Ectodermal cell (in vitro differentiated cells): ENCODE results near the gene FCHSD2.

Experiments
- H3K27ac ChIP-seq: 2 replicates; pipeline ENCODE4 v1.7.0; 2013; ENCODE audit warnings: mild to moderate bottlenecking, low read depth, low read length; ENCODE audit not compliant: insufficient read depth, poor library complexity, severe bottlenecking
- H3K27me3 ChIP-seq: 2 replicates; pipeline ENCODE4 v1.7.0; 2013; ENCODE audit warnings: mild to moderate bottlenecking, low read length; ENCODE audit not compliant: insufficient read depth, control insufficient read depth, poor library complexity, severe bottlenecking
- H3K36me3 ChIP-seq: one replicate; pipeline ENCODE4 v1.7.0; 2013; ENCODE audit warnings: low read length; ENCODE audit not compliant: control insufficient read depth, insufficient read depth
- H3K4me1 ChIP-seq: one replicate; pipeline ENCODE4 v1.7.0; 2013; ENCODE audit warnings: low read length; ENCODE audit not compliant: control insufficient read depth, insufficient read depth
- H3K4me3 ChIP-seq: 2 replicates; pipeline ENCODE4 v1.7.0; 2013; ENCODE audit warnings: low read depth, low read length, control low read depth; ENCODE audit not compliant: insufficient read depth
- H3K9me3 ChIP-seq: 2 replicates; pipeline ENCODE4 v1.7.0; 2013; ENCODE audit warnings: mild to moderate bottlenecking, low read length, moderate library complexity; ENCODE audit not compliant: control insufficient read depth
- WGBS, 2 experiments: methylation state at CpG; one replicate each; pipeline ENCODE4 v1.1.7; 2013; ENCODE audit warnings: missing lambda C conversion rate in 2 of 2; 5-methylcytosine and 5-hydroxymethylcytosine counted together

Gene FCHSD2

DNA sequence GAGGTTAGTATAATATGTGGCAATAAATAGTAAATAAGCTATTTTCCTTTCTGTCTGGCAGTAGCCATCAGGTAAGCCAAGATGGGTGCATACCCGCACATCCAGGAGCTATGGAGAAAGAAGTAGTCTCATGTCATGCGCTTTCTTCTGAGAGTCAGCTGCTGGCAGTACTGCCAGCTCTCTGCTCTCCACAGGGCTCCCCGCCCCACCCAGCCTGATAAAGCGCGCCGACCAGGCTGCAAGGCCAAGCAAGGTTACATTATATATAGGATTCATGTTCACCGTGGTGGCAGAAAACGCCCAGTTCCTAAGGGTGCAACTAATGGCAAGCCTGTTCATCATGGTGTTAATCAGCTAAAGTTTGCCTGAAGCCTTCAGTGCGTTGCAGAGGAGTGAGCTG lies 201.7 kb downstream of the FCHSD2 start:
- Histone ChIP-seq H3K27me3 (no peaks in the 10 kb centered on the region), H3K4me3 (no peak overlapping the region), H3K9me3 (no peaks in the 10 kb centered on the region), H3K4me1 (no peaks in the 10 kb centered on the region), H3K36me3 (no peaks in the 10 kb centered on the region), H3K27ac (no peak overlapping the region)
- WGBS, 2 experiments = 96% methylated on average over 9 of the region's 9 CpGs

GRCh38 chr11:72939031-72939430 lies 203.1 kb downstream of the FCHSD2 start:
- 94 to 100% methylated on average over 1 to 2 of the region's 2 CpGs for WGBS, 2 experiments
- H3K4me3 ChIP-seq = no peak overlapping the region
- no peaks in the 10 kb centered on the region for H3K27me3 ChIP-seq
- no peaks in the 10 kb centered on the region for H3K4me1 ChIP-seq
- no peaks in the 10 kb centered on the region for H3K9me3 ChIP-seq
- no peaks in the 10 kb centered on the region for H3K36me3 ChIP-seq
- H3K27ac ChIP-seq = no peak overlapping the region

- Histone ChIP-seq H3K27ac (no peak overlapping the region), H3K27me3 (no peaks in the 10 kb centered on the region), H3K9me3 (no peaks in the 10 kb centered on the region), H3K36me3 (no peaks in the 10 kb centered on the region), H3K4me3 (no peak overlapping the region), H3K4me1 (no peaks in the 10 kb centered on the region)
- WGBS, 2 experiments = 92 to 97% methylated on average over 4 of the region's 4 CpGs
Observed at GRCh38 chr11:72937439-72937838, 204.7 kb downstream of the FCHSD2 start.

GRCh38 chr11:72935700-72936099 lies 206.4 kb downstream of the FCHSD2 start:
- H3K27me3 ChIP-seq = no peaks in the 10 kb centered on the region
- H3K9me3 ChIP-seq = no peaks in the 10 kb centered on the region
- no peak overlapping the region for H3K4me3 ChIP-seq
- no peaks in the 10 kb centered on the region for H3K36me3 ChIP-seq
- H3K4me1 ChIP-seq = no peaks in the 10 kb centered on the region
- H3K27ac ChIP-seq = no peak overlapping the region

- no peaks in the 10 kb centered on the region for H3K9me3 ChIP-seq
- H3K36me3 ChIP-seq = no peaks in the 10 kb centered on the region
- no peak overlapping the region for H3K27ac ChIP-seq
- no peaks in the 10 kb centered on the region for H3K4me1 ChIP-seq
- H3K4me3 ChIP-seq = no peak overlapping the region
- 93 to 97% methylated on average over 1 of the region's 1 CpG for WGBS, 2 experiments
- no peaks in the 10 kb centered on the region for H3K27me3 ChIP-seq
Observed at GRCh38 chr11:72932132-72932570, 210.0 kb downstream of the FCHSD2 start.

DNA sequence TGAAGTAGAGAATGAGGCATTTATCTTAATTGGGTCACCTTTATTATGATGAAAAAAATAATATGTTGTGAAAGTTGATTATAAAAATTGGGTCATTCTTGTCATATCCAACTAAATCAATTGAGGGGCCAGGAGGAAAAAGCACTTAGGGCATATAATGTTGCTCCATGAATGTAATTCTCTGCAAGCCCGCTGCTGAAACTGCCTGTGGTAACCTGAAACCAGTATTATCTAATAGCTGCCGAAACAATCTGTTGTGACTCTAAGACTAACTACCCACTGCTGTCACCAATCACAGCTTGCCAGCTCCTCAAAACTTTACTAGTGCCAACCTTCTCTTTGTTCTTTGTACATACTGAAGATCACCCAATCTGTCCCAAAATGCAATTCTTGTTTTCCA lies 212.1 kb downstream of the FCHSD2 start:
- Histone ChIP-seq H3K36me3 (no peaks in the 10 kb centered on the region), H3K27ac (no peak overlapping the region), H3K27me3 (no peaks in the 10 kb centered on the region), H3K4me1 (no peaks in the 10 kb centered on the region), H3K4me3 (no peak overlapping the region), H3K9me3 (no peaks in the 10 kb centered on the region)
- 36 to 37% methylated on average over 2 of the region's 2 CpGs for WGBS, 2 experiments

- Histone ChIP-seq H3K4me3 (no peak overlapping the region), H3K4me1 (no peaks in the 10 kb centered on the region), H3K27me3 (no peaks in the 10 kb centered on the region), H3K36me3 (no peaks in the 10 kb centered on the region), H3K27ac (no peak overlapping the region), H3K9me3 (no peaks in the 10 kb centered on the region)
- 91 to 96% methylated on average over 1 of the region's 1 CpG for WGBS, 2 experiments
Observed at GRCh38 chr11:72929256-72929655, 212.9 kb downstream of the FCHSD2 start.

- no peak overlapping the region for H3K4me3 ChIP-seq
- H3K27me3 ChIP-seq = no peaks in the 10 kb centered on the region
Observed at GRCh38 chr11:72927380-72927779, 214.7 kb downstream of the FCHSD2 start.

DNA sequence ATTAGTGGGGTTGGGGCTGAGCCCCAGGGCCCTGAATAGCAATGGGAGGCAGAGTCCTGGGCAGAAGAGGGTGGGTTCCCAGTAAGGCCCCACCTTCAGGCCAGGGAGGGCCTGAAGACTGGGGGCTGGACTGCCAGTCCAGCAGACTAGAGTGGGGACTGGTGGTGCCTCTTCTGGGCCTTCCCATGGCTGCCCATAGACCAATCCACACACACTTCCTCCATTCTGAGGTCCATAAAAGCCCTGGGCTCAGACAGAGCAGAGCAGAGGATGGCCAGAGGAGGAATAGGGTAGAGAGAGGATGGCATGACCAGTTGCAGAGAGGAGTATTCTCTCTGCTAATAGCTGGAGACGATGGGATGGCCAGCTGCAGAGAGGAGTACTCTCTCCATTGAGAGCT lies 216.0 kb downstream of the FCHSD2 start:
- WGBS, 2 experiments = 89 to 97% methylated on average over 1 of the region's 1 CpG
- H3K27me3 ChIP-seq = no peaks in the 10 kb centered on the region

More at GRCh38 chr11:72927380-72927779, 214.7 kb downstream of the FCHSD2 start:
- Histone ChIP-seq H3K4me1 (no peaks in the 10 kb centered on the region), H3K9me3 (no peaks in the 10 kb centered on the region), H3K36me3 (no peaks in the 10 kb centered on the region), H3K27ac (no peak overlapping the region)

DNA sequence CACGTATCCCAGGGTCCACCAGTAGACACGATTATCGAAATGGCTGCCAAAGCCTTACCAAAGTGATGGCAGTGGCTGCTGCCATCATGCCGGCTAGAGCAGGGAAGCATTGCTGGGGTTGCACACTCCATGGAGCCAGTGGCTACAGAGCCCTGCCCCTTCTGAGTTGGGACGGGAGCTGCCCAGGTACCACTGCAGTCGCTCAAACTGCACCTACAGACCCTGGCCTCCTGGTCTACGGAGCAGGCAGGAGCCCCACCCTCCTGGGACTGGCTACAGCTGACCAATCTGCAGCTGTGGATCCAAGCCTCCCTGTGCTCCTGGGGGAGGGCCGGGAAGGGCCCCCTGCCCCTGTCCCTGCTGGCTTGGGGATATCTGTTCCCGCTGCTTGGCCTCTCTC lies 216.5 kb downstream of the FCHSD2 start:
- H3K4me3 ChIP-seq = no peak overlapping the region
- 96% methylated on average over 9 of the region's 9 CpGs for WGBS, 2 experiments
- H3K27me3 ChIP-seq = no peaks in the 10 kb centered on the region
- H3K27ac ChIP-seq = no peak overlapping the region
- H3K36me3 ChIP-seq = no peaks in the 10 kb centered on the region
- H3K4me1 ChIP-seq = no peaks in the 10 kb centered on the region
- no peaks in the 10 kb centered on the region for H3K9me3 ChIP-seq

More for the DNA sequence above, 216.0 kb downstream of the FCHSD2 start:
- Histone ChIP-seq H3K36me3 (no peaks in the 10 kb centered on the region), H3K4me3 (no peak overlapping the region), H3K9me3 (no peaks in the 10 kb centered on the region), H3K27ac (no peak overlapping the region), H3K4me1 (no peaks in the 10 kb centered on the region)

DNA sequence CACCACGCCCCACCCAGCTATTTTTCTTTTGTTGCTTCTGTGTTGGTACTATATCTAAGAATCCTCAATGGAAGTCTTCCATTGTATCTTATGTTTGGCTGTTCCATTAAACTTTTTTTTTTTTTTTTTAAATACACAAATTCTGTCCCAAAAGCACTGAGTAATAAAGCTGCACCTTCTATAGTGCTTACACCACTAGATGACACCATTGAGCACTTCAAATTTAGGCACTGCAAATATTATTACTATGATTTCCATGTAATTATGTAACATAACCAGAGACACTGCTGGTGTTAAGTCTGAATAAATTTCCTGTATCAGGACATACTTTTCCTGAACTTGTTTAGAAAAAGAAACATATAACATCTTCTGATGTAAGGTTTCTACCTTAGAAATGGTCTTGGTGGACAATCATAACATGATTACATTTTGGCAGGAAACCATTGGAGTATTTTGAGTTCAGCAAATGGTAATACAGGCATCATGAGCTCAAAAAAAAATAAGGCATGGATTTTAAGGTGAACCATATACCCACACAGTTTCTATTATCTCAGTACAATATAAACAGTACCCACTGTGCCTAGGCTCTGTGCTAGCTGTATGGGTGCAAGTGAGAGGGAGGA lies 217.4 kb downstream of the FCHSD2 start:
- Histone ChIP-seq H3K9me3 (no peaks in the 10 kb centered on the region), H3K4me3 (no peak overlapping the region), H3K4me1 (no peaks in the 10 kb centered on the region), H3K27ac (no peak overlapping the region), H3K36me3 (no peaks in the 10 kb centered on the region), H3K27me3 (no peaks in the 10 kb centered on the region)
- WGBS, 2 experiments = 88 to 100% methylated on average over 1 of the region's 1 CpG
